Endodermal cell (in vitro differentiated cells): ENCODE measurements around the gene ITGB7. TPM values are rescaled to one million over a fixed set of nuclear protein-coding genes. Genes with fewer than 3 reads are reported as not detected.

Experiments
- DNase-seq: peaks from one replicate; pipeline ENCODE4 v3.0.0-alpha.2; 2017
- H3K27ac ChIP-seq: 2 replicates; pipeline ENCODE4 v1.5.1; 2013; ENCODE audit warnings: mild to moderate bottlenecking, low read depth, low read length, moderate library complexity
- H3K27me3 ChIP-seq: 2 replicates; pipeline ENCODE4 v1.6.1; 2013; ENCODE audit warnings: mild to moderate bottlenecking, low read length, moderate library complexity; ENCODE audit not compliant: insufficient read depth, control insufficient read depth, poor library complexity, severe bottlenecking
- H3K36me3 ChIP-seq: 2 replicates; pipeline ENCODE4 v1.7.0; 2013; ENCODE audit warnings: mild to moderate bottlenecking, low read length, moderate library complexity; ENCODE audit not compliant: control insufficient read depth, insufficient read depth
- H3K4me1 ChIP-seq: one replicate; pipeline ENCODE4 v1.7.0; 2013; ENCODE audit warnings: low read length; ENCODE audit not compliant: control insufficient read depth, insufficient read depth
- H3K4me3 ChIP-seq: 2 replicates; pipeline ENCODE4 v1.5.1; 2013; ENCODE audit warnings: mild to moderate bottlenecking, low read length, moderate library complexity
- H3K9ac ChIP-seq: 2 replicates; pipeline ENCODE4 v1.6.1; 2013; ENCODE audit warnings: mild to moderate bottlenecking, low read length, moderate library complexity; ENCODE audit not compliant: poor library complexity, severe bottlenecking; ENCODE audit errors: extremely low read depth
- H3K9me3 ChIP-seq: 2 replicates; pipeline ENCODE4 v1.6.1; 2013; ENCODE audit warnings: mild to moderate bottlenecking, low read length, moderate library complexity; ENCODE audit not compliant: control insufficient read depth
- H3K27ac Mint-ChIP-seq: 2 replicates; pipeline ENCODE4 v1.8.0; 2020; ENCODE audit warnings: mixed read lengths
- H3K27me3 Mint-ChIP-seq: 2 replicates; pipeline ENCODE4 v1.8.0; 2021; ENCODE audit warnings: mild to moderate bottlenecking, mixed read lengths; ENCODE audit not compliant: insufficient read depth
- H3K36me3 Mint-ChIP-seq: 2 replicates; pipeline ENCODE4 v1.8.0; 2020; ENCODE audit warnings: low read depth, mixed read lengths
- H3K4me1 Mint-ChIP-seq: 2 replicates; pipeline ENCODE4 v1.8.0; 2020; ENCODE audit warnings: mixed read lengths
- H3K4me3 Mint-ChIP-seq: 2 replicates; pipeline ENCODE4 v1.8.0; 2020; ENCODE audit warnings: mild to moderate bottlenecking, moderate library complexity, mixed read lengths
- H3K9me3 Mint-ChIP-seq: 2 replicates; pipeline ENCODE4 v1.8.0; 2020; ENCODE audit warnings: mild to moderate bottlenecking, mixed read lengths
- CTCF ChIP-seq: fragments of 200-600 bp; sonication (generic); conservative IDR thresholded peaks from 2 replicates; pipeline ENCODE4 v1.5.0; 2021; ENCODE audit warnings: antibody characterized with exemption, mild to moderate bottlenecking
- WGBS, 2 experiments: methylation state at CpG; one replicate each; pipeline versions ENCODE4 v1.1.5 to v1.1.7; 2013; ENCODE audit warnings: missing lambda C conversion rate in 2 of 2, mixed read lengths in 1 of 2; ENCODE audit not compliant: insufficient coverage in 1 of 2, insufficient read length in 1 of 2; 5-methylcytosine and 5-hydroxymethylcytosine counted together
- total RNA-seq, 2 donors: library from RNA; stranded (reverse); fragmentation: NEBNext Ultra II Directional in 1 of 2; extraction: Animal tissue kit (Norgen Biotek cat#: 25700) in 1 of 2; gene quantifications; 2 replicates in 1 of 2; 3 replicates in 1 of 2; pipeline ENCODE4 v1.2.1, GENCODE V29; 2021

Gene ITGB7
- total RNA-seq, 2 donors from 2014 or later: 1.4 TPM

GRCh38 chr12:53197011-53197640, 9.9 kb downstream of the ITGB7 start:
- Histone ChIP-seq H3K27ac (no peak overlapping the region), H3K4me1 (no peaks in the 10 kb centered on the region), H3K9me3 (no peaks in the 10 kb centered on the region), H3K4me3 (no peak overlapping the region), H3K9ac (no peak overlapping the region), H3K36me3 (no peaks in the 10 kb centered on the region), H3K27me3 (peaks cover 38% of the 10 kb centered on the region)
- H3K36me3 Mint-ChIP-seq: no peaks in the 10 kb centered on the region
- H3K27me3 Mint-ChIP-seq: peaks cover 89% of the 10 kb centered on the region
- WGBS, 2 experiments: 90 to 96% methylated on average over 14 to 19 of the region's 19 CpGs
- no peak overlapping the region for H3K4me3 Mint-ChIP-seq
- no peaks in the 10 kb centered on the region for H3K4me1 Mint-ChIP-seq
- no peak for TF ChIP-seq CTCF
- no peak for DNase-seq
- H3K9me3 Mint-ChIP-seq: no peaks in the 10 kb centered on the region
- no peak overlapping the region for H3K27ac Mint-ChIP-seq

- no peak for TF ChIP-seq CTCF
- Mint-ChIP-seq H3K27ac (no peak overlapping the region), H3K36me3 (peaks cover 3% of the 10 kb centered on the region), H3K4me1 (no peaks in the 10 kb centered on the region), H3K9me3 (no peaks in the 10 kb centered on the region), H3K4me3 (no peak overlapping the region), H3K27me3 (peaks cover 83% of the 10 kb centered on the region)
- 92 to 94% methylated on average over 13 to 14 of the region's 14 CpGs for WGBS, 2 experiments
- Histone ChIP-seq H3K4me1 (no peaks in the 10 kb centered on the region), H3K27ac (no peak overlapping the region), H3K27me3 (peaks cover 38% of the 10 kb centered on the region), H3K4me3 (no peak overlapping the region), H3K9ac (no peak overlapping the region), H3K36me3 (no peaks in the 10 kb centered on the region), H3K9me3 (no peaks in the 10 kb centered on the region)
- peak; percentile 65 for DNase-seq
These were observed 10.6 kb downstream of the ITGB7 start for GRCh38 chr12:53196486-53196885.

- H3K27ac ChIP-seq: no peak overlapping the region
- H3K9me3 ChIP-seq: no peaks in the 10 kb centered on the region
- 88 to 96% methylated on average over 8 to 10 of the region's 10 CpGs for WGBS, 2 experiments
- TF ChIP-seq CTCF: no peak
- no peak overlapping the region for H3K27ac Mint-ChIP-seq
- peaks cover 4% of the 10 kb centered on the region for H3K36me3 ChIP-seq
- H3K9me3 Mint-ChIP-seq: no peaks in the 10 kb centered on the region
- H3K9ac ChIP-seq: no peak overlapping the region
- DNase-seq: peak; percentile 55
- no peak overlapping the region for H3K4me3 Mint-ChIP-seq
- H3K27me3 Mint-ChIP-seq: peaks cover 77% of the 10 kb centered on the region
- H3K27me3 ChIP-seq: peaks cover 38% of the 10 kb centered on the region
- H3K4me1 Mint-ChIP-seq: no peaks in the 10 kb centered on the region
- H3K4me1 ChIP-seq: no peaks in the 10 kb centered on the region
- no peak overlapping the region for H3K4me3 ChIP-seq
- peaks cover 6% of the 10 kb centered on the region for H3K36me3 Mint-ChIP-seq
These were observed 11.3 kb downstream of the ITGB7 start for GRCh38 chr12:53195516-53196420.
